Stomach (tissue), 4 donors: ENCODE results near the gene SCAMP1.

Experiments
- EP300 ChIP-seq: sonication (generic); formaldehyde crosslinking; IDR thresholded peaks from one replicate; pipeline ENCODE4 v1.6.1; 2017; ENCODE audit warnings: antibody characterized with exemption
- POLR2A ChIP-seq, 4 donors: fragments of 450-650 bp; IDR thresholded peaks; one replicate each; pipeline ENCODE4 v1.6.1; 2016; ENCODE audit warnings: antibody characterized with exemption in 4 of 4, control low read depth in 2 of 4, mild to moderate bottlenecking in 1 of 4, moderate library complexity in 1 of 4
- POLR2AphosphoS5 ChIP-seq, 3 donors: sonication (generic); formaldehyde crosslinking; IDR thresholded peaks; one replicate each; pipeline ENCODE4 v1.6.1; 2016; ENCODE audit warnings: antibody characterized with exemption in 3 of 3
- TF ChIP-seq, protein P1 (sequence below), 7 experiments: fragments of 450-650 bp in 4 of 7; fragments of 200-600 bp in 3 of 7; sonication (generic) in 3 of 7; IDR thresholded peaks; one replicate each; pipeline ENCODE4 v1.5.1; 2016 to 2019; ENCODE audit warnings: antibody characterized with exemption in 7 of 7, control low read depth in 2 of 7, mild to moderate bottlenecking in 1 of 7

DNA sequence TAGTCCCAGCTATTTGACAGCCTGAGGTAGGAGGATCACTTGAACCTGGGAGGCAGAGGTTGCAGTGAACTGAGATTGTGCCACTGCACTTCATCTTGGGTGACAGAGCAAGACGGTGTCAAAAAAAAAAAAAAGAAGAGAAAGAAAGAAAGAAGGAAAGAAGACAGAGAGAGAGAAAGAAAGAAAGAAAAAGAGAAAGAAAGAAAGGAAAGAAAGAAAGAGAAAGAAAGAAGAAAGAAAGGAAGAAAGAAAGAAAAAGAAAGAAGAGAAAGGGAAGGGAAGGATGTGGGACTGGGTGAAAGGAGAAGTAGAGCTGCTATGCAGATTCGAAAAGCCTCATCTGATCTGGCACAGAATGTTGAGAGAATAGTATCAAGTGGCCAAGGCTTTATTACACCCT is 23.7 kb upstream of the SCAMP1 start:
- TF ChIP-seq, protein P1, sequence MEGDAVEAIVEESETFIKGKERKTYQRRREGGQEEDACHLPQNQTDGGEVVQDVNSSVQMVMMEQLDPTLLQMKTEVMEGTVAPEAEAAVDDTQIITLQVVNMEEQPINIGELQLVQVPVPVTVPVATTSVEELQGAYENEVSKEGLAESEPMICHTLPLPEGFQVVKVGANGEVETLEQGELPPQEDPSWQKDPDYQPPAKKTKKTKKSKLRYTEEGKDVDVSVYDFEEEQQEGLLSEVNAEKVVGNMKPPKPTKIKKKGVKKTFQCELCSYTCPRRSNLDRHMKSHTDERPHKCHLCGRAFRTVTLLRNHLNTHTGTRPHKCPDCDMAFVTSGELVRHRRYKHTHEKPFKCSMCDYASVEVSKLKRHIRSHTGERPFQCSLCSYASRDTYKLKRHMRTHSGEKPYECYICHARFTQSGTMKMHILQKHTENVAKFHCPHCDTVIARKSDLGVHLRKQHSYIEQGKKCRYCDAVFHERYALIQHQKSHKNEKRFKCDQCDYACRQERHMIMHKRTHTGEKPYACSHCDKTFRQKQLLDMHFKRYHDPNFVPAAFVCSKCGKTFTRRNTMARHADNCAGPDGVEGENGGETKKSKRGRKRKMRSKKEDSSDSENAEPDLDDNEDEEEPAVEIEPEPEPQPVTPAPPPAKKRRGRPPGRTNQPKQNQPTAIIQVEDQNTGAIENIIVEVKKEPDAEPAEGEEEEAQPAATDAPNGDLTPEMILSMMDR (IDR thresholded peaks at IDR 0.05), result no peak
- TF ChIP-seq POLR2A (IDR thresholded peaks at IDR 0.05), result no peak
- no peak for TF ChIP-seq POLR2AphosphoS5 (IDR thresholded peaks at IDR 0.05)
- no peak for TF ChIP-seq EP300
